Measurements from ENCODE around the gene MRPL43. TPM values are rescaled to one million over a fixed set of nuclear protein-coding genes. Genes with fewer than 3 reads are reported as not detected.

Gene MRPL43
- total RNA-seq, 4 donors from 2014 or later: 54.2 to 89.1 (median 62.7) TPM

GRCh38 chr10:100996678-100997359 lies 9.5 kb upstream of the MRPL43 start:
- peaks cover 12% of the 10 kb centered on the region for H3K36me3 ChIP-seq
- no peaks in the 10 kb centered on the region for H3K27me3 ChIP-seq
- peak overlapping the region; percentile 98 for H3K27ac ChIP-seq
- H3K4me1 ChIP-seq: peaks cover 44% of the 10 kb centered on the region
- no peak for DNase-seq (ENCODE audit: low spot score in 2 of 2)
- H3K9me3 ChIP-seq: no peaks in the 10 kb centered on the region
- peak overlapping the region; percentile 81 for H3K4me3 ChIP-seq
- TF ChIP-seq CTCF (IDR thresholded peaks at IDR 0.05) (no peak), POLR2AphosphoS5 (IDR thresholded peaks at IDR 0.05) (no peak), POLR2A (IDR thresholded peaks at IDR 0.05) (no peak), EP300 (IDR thresholded peaks at IDR 0.05) (no peak)
- WGBS: 20% methylated on average over 5 of the region's 46 CpGs

GRCh38 chr10:100995181-100995580 lies 7.9 kb upstream of the MRPL43 start:
- Histone ChIP-seq H3K4me1 (peaks cover 27% of the 10 kb centered on the region), H3K36me3 (peaks cover 26% of the 10 kb centered on the region), H3K9me3 (no peaks in the 10 kb centered on the region), H3K4me3 (no peak overlapping the region), H3K27ac (no peak overlapping the region), H3K27me3 (no peaks in the 10 kb centered on the region)
- no peak for TF ChIP-seq POLR2A (IDR thresholded peaks at IDR 0.05)
- TF ChIP-seq POLR2AphosphoS5 (IDR thresholded peaks at IDR 0.05): no peak
- no peak for TF ChIP-seq EP300 (IDR thresholded peaks at IDR 0.05)
- TF ChIP-seq CTCF (IDR thresholded peaks at IDR 0.05): no peak
- WGBS: 77% methylated on average over 5 of the region's 6 CpGs
- DNase-seq (ENCODE audit: low spot score in 2 of 2): no peak

- H3K27ac ChIP-seq: peak overlapping the region; percentile 3
- WGBS: 47% methylated on average over 10 of the region's 10 CpGs
- H3K4me1 ChIP-seq: peaks cover 36% of the 10 kb centered on the region
- no peaks in the 10 kb centered on the region for H3K9me3 ChIP-seq
- H3K27me3 ChIP-seq: no peaks in the 10 kb centered on the region
- no peak overlapping the region for H3K4me3 ChIP-seq
- TF ChIP-seq CTCF (IDR thresholded peaks at IDR 0.05) (peak in 1 of 2 donors; percentile 62), POLR2A (IDR thresholded peaks at IDR 0.05) (no peak)
- peaks cover 34% of the 10 kb centered on the region for H3K36me3 ChIP-seq
- no peak for DNase-seq (ENCODE audit: low spot score in 2 of 2)
Observed at GRCh38 chr10:100993986-100994708, 6.8 kb upstream of the MRPL43 start.

- H3K27me3 ChIP-seq: no peaks in the 10 kb centered on the region
- peaks cover 36% of the 10 kb centered on the region for H3K36me3 ChIP-seq
- TF ChIP-seq POLR2AphosphoS5 (IDR thresholded peaks at IDR 0.05) (no peak), POLR2A (IDR thresholded peaks at IDR 0.05) (no peak), EP300 (IDR thresholded peaks at IDR 0.05) (no peak), CTCF (IDR thresholded peaks at IDR 0.05) (no peak)
- no peak overlapping the region for H3K27ac ChIP-seq
- no peak for DNase-seq (ENCODE audit: low spot score in 2 of 2)
- WGBS: 93% methylated on average over 21 of the region's 21 CpGs
- H3K4me1 ChIP-seq: peaks cover 39% of the 10 kb centered on the region
- H3K9me3 ChIP-seq: no peaks in the 10 kb centered on the region
- H3K4me3 ChIP-seq: no peak overlapping the region
Observed at GRCh38 chr10:100989088-100989487, 1.8 kb upstream of the MRPL43 start.

- peaks cover 44% of the 10 kb centered on the region for H3K36me3 ChIP-seq
- H3K4me3 ChIP-seq: peak overlapping the region; percentile 83
- H3K9me3 ChIP-seq: no peaks in the 10 kb centered on the region
- WGBS: 69% methylated on average over 8 of the region's 10 CpGs
- no peaks in the 10 kb centered on the region for H3K27me3 ChIP-seq
- no peak for TF ChIP-seq POLR2A (IDR thresholded peaks at IDR 0.05)
- TF ChIP-seq CTCF (IDR thresholded peaks at IDR 0.05): no peak
- no peak for TF ChIP-seq EP300 (IDR thresholded peaks at IDR 0.05)
- TF ChIP-seq POLR2AphosphoS5 (IDR thresholded peaks at IDR 0.05): no peak
- DNase-seq (ENCODE audit: low spot score in 2 of 2): no peak
- H3K4me1 ChIP-seq: peaks cover 39% of the 10 kb centered on the region
- no peak overlapping the region for H3K27ac ChIP-seq
Observed at GRCh38 chr10:100988166-100988565, 869 bp upstream of the MRPL43 start.

Data from suprapubic skin (tissue), 4 donors.